Fibroblast of skin of left biceps (primary cell): ENCODE measurements around the gene CNTD1.

Source experiments
- DNase-seq, 2 experiments: peaks; one replicate each; pipeline ENCODE4 v3.0.0-alpha.2; 2013; ENCODE audit warnings: low read depth in 2 of 2

CNTD1 gene

GRCh38 chr17:42806249-42806648 lies 7.6 kb downstream of the CNTD1 start:
- no peak for DNase-seq

GRCh38 chr17:42809250-42809649 lies 10.6 kb downstream of the CNTD1 start:
- peak; percentile 26 to 28 for DNase-seq

- DNase-seq = peak; percentile 45 to 47
Measured at GRCh38 chr17:42814633-42815399, 16.2 kb downstream of the CNTD1 start.

- no peak for DNase-seq
Measured at GRCh38 chr17:42817866-42818265, 19.2 kb downstream of the CNTD1 start.

GRCh38 chr17:42818379-42818778 lies 19.7 kb downstream of the CNTD1 start:
- no peak for DNase-seq

GRCh38 chr17:42819939-42820535 lies 21.4 kb downstream of the CNTD1 start:
- DNase-seq = no peak

- no peak for DNase-seq
Measured at GRCh38 chr17:42821176-42821575, 22.5 kb downstream of the CNTD1 start.

GRCh38 chr17:42827472-42827871 lies 28.8 kb downstream of the CNTD1 start:
- no peak for DNase-seq

- no peak for DNase-seq
Measured at GRCh38 chr17:42830971-42831370, 32.3 kb downstream of the CNTD1 start.

- DNase-seq = no peak
Measured at GRCh38 chr17:42832213-42832933, 33.7 kb downstream of the CNTD1 start.

- peak; percentile 49 to 58 for DNase-seq
Measured at GRCh38 chr17:42832934-42833766, 34.5 kb downstream of the CNTD1 start, which contains the start of gene PSME3. Gene PSME3 (plus strand): TSS chr17:42833397. CDS start chr17:42833632, 235 bp downstream.

- DNase-seq = no peak
Measured at GRCh38 chr17:42833767-42834422, 35.2 kb downstream of the CNTD1 start.

GRCh38 chr17:42835732-42836131 lies 37.1 kb downstream of the CNTD1 start:
- DNase-seq = no peak

GRCh38 chr17:42841975-42842685 lies 43.5 kb downstream of the CNTD1 start:
- DNase-seq = no peak

GRCh38 chr17:42843358-42843934 lies 44.8 kb downstream of the CNTD1 start:
- DNase-seq = peak; percentile 20 to 26

GRCh38 chr17:42844271-42844670 lies 45.6 kb downstream of the CNTD1 start, which contains the start of gene AOC2:
Gene AOC2 (plus strand): TSS chr17:42844580. CDS start chr17:42844627, 47 bp downstream.
- no peak for DNase-seq

- no peak for DNase-seq
Measured at GRCh38 chr17:42844761-42845555, 46.3 kb downstream of the CNTD1 start.

- DNase-seq = no peak
Measured at GRCh38 chr17:42845556-42845917, 46.9 kb downstream of the CNTD1 start.

- DNase-seq = no peak
Measured at GRCh38 chr17:42845918-42846593, 47.4 kb downstream of the CNTD1 start.
